Measurements from ENCODE around the gene CCL20.
"Not testable (repeated sequence)": the region's sequence is repeated elsewhere in the genome, so short reads cannot be mapped to it uniquely, and the experiment has no call there.

The CCL20 gene

GRCh38 chr2:227783404-227784138, 30.1 kb upstream of the CCL20 start:
- Histone ChIP-seq H3K27ac (ENCODE audit: low read depth, low read length) (no peak overlapping the region), H3K4me1 (ENCODE audit: control insufficient read depth, insufficient read depth, low read length) (no peaks in the 10 kb centered on the region), H3K36me3 (ENCODE audit: control insufficient read depth, insufficient read depth, low read length) (no peaks in the 10 kb centered on the region), H3K4me3 (ENCODE audit: low read length) (no peak overlapping the region), H3K9ac (ENCODE audit: low read length) (no peak overlapping the region), H3K27me3 (ENCODE audit: control insufficient read depth, insufficient read depth, low read length) (no peaks in the 10 kb centered on the region)

GRCh38 chr2:227785293-227785692, 28.3 kb upstream of the CCL20 start:
- Histone ChIP-seq H3K27ac (ENCODE audit: low read depth, low read length) (no peak overlapping the region), H3K36me3 (ENCODE audit: control insufficient read depth, insufficient read depth, low read length) (no peaks in the 10 kb centered on the region), H3K4me3 (ENCODE audit: low read length) (no peak overlapping the region), H3K4me1 (ENCODE audit: control insufficient read depth, insufficient read depth, low read length) (no peaks in the 10 kb centered on the region), H3K27me3 (ENCODE audit: control insufficient read depth, insufficient read depth, low read length) (no peaks in the 10 kb centered on the region), H3K9ac (ENCODE audit: low read length) (no peak overlapping the region)

GRCh38 chr2:227788561-227789018, 25.1 kb upstream of the CCL20 start:
- Histone ChIP-seq H3K4me1 (ENCODE audit: control insufficient read depth, insufficient read depth, low read length) (no peaks in the 10 kb centered on the region), H3K27ac (ENCODE audit: low read depth, low read length) (no peak overlapping the region), H3K4me3 (ENCODE audit: low read length) (no peak overlapping the region), H3K36me3 (ENCODE audit: control insufficient read depth, insufficient read depth, low read length) (no peaks in the 10 kb centered on the region), H3K9ac (ENCODE audit: low read length) (no peak overlapping the region), H3K27me3 (ENCODE audit: control insufficient read depth, insufficient read depth, low read length) (no peaks in the 10 kb centered on the region)

DNA sequence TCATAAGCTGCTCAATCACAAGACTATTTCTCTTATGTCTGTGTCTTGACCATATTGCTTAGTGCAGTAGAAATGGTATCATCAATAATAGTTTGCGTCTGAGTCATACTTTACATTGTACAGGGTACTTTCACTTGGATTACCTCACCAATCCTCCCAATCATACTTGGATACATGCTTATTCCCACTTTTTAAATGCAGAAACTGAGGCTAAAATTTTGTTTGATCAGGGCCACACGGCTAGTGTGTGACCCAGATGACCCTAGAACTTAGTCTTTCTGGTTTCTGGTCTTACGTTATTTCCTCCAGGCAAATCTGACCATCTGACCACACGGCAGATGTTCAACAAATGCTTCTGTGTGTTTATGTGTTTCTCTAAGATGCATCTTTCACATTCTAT, 23.8 kb upstream of the CCL20 start:
- Histone ChIP-seq H3K4me3 (ENCODE audit: low read length) (no peak overlapping the region), H3K4me1 (ENCODE audit: control insufficient read depth, insufficient read depth, low read length) (no peaks in the 10 kb centered on the region), H3K36me3 (ENCODE audit: control insufficient read depth, insufficient read depth, low read length) (no peaks in the 10 kb centered on the region), H3K27ac (ENCODE audit: low read depth, low read length) (no peak overlapping the region), H3K27me3 (ENCODE audit: control insufficient read depth, insufficient read depth, low read length) (no peaks in the 10 kb centered on the region), H3K9ac (ENCODE audit: low read length) (no peak overlapping the region)

GRCh38 chr2:227793148-227793712, 20.4 kb upstream of the CCL20 start:
- H3K4me3 ChIP-seq (ENCODE audit: low read length) = no peak overlapping the region
- H3K27ac ChIP-seq (ENCODE audit: low read depth, low read length) = no peak overlapping the region
- H3K9ac ChIP-seq (ENCODE audit: low read length) = no peak overlapping the region
- H3K36me3 ChIP-seq (ENCODE audit: control insufficient read depth, insufficient read depth, low read length) = no peaks in the 10 kb centered on the region
- H3K4me1 ChIP-seq (ENCODE audit: control insufficient read depth, insufficient read depth, low read length) = no peaks in the 10 kb centered on the region
- H3K27me3 ChIP-seq (ENCODE audit: control insufficient read depth, insufficient read depth, low read length) = no peaks in the 10 kb centered on the region

DNA sequence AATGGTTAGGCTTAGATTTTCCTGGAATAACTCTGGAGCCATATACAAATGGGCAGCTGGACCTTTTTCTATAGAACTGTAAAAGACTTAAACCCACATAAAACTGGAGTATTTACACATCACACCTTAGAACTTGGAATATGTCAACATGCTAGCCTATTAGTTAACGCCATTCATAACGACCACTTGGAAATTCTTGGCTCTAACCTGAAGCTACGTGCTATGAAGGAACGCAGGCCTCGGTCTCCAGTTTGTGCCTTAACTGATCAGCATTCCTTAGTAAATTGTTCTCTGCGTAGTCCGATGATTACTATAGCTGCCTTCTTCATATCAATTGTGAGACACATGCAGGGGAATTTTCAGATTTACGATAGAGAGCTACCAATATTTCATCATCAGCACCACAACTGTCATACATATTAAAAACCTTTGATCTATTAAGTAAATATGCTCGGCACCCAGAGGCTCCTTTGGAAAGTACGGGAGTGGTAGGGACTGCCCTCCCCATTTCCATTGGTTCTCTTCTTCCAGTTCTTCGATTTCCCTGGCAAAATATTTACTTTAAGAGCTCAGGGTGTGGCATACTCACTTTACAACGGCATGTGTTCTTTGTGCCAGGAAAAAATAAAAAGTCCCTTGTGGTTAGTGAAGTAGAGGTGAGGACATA, 17.5 kb upstream of the CCL20 start:
- H3K9ac ChIP-seq (ENCODE audit: low read length) = no peak overlapping the region
- H3K27ac ChIP-seq (ENCODE audit: low read depth, low read length) = no peak overlapping the region
- no peaks in the 10 kb centered on the region for H3K27me3 ChIP-seq (ENCODE audit: control insufficient read depth, insufficient read depth, low read length)
- no peaks in the 10 kb centered on the region for H3K4me1 ChIP-seq (ENCODE audit: control insufficient read depth, insufficient read depth, low read length)
- H3K36me3 ChIP-seq (ENCODE audit: control insufficient read depth, insufficient read depth, low read length) = no peaks in the 10 kb centered on the region
- H3K4me3 ChIP-seq (ENCODE audit: low read length) = no peak overlapping the region

DNA sequence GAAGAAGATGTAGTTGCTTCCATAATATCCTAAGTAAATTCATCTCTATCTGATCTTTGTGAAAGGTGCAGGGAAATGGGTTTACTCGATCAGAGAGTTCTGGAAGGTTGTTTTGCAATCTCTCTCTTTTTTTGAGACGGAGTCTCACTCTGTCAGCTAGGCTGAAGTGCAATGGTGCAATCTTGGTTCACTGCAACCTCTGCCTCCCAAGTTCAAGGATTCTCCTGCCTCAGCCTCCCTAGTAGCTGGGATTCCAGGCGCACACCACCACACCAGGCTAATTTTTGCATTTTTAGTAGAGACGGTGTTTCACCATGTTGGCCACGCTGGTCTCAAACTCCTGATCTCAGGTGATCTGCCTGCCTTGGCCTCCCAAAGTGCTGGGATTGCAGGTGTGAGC, 16.9 kb upstream of the CCL20 start:
- H3K27ac ChIP-seq (ENCODE audit: low read depth, low read length); H3K9ac ChIP-seq (ENCODE audit: low read length); H3K27me3 ChIP-seq (ENCODE audit: control insufficient read depth, insufficient read depth, low read length); H3K4me1 ChIP-seq (ENCODE audit: control insufficient read depth, insufficient read depth, low read length); H3K36me3 ChIP-seq (ENCODE audit: control insufficient read depth, insufficient read depth, low read length); H3K4me3 ChIP-seq (ENCODE audit: low read length): not testable (repeated sequence)

DNA sequence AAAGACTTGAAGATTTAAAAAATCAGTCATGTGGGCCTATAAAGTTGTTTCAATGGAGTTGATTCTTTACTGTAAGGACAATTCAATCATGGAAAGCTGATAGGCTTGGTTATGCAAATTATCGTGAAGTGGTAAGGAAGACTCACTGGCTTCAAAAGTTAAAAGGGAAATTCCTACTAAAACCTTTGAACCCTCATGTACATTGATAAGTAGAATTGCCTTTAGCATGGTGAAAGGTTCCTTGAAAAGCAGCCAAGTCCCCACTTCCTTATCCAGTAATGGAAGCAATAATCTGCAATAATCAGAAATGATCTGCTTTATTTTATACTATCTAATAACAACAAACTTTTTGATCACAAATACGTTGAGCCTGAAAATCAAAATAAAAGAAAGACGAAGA, 14.4 kb upstream of the CCL20 start:
- H3K4me1 ChIP-seq (ENCODE audit: control insufficient read depth, insufficient read depth, low read length) = no peaks in the 10 kb centered on the region
- no peak overlapping the region for H3K9ac ChIP-seq (ENCODE audit: low read length)
- no peak overlapping the region for H3K27ac ChIP-seq (ENCODE audit: low read depth, low read length)

GRCh38 chr2:227802882-227803281, 10.8 kb upstream of the CCL20 start:
- no peak overlapping the region for H3K27ac ChIP-seq (ENCODE audit: low read depth, low read length)
- no peaks in the 10 kb centered on the region for H3K27me3 ChIP-seq (ENCODE audit: control insufficient read depth, insufficient read depth, low read length)
- H3K4me3 ChIP-seq (ENCODE audit: low read length) = no peak overlapping the region
- H3K36me3 ChIP-seq (ENCODE audit: control insufficient read depth, insufficient read depth, low read length) = no peaks in the 10 kb centered on the region
- H3K4me1 ChIP-seq (ENCODE audit: control insufficient read depth, insufficient read depth, low read length) = no peaks in the 10 kb centered on the region
- H3K9ac ChIP-seq (ENCODE audit: low read length) = no peak overlapping the region

More for the DNA sequence above, 14.4 kb upstream of the CCL20 start:
- Histone ChIP-seq H3K27me3 (ENCODE audit: control insufficient read depth, insufficient read depth, low read length) (no peaks in the 10 kb centered on the region), H3K36me3 (ENCODE audit: control insufficient read depth, insufficient read depth, low read length) (no peaks in the 10 kb centered on the region), H3K4me3 (ENCODE audit: low read length) (no peak overlapping the region)

GRCh38 chr2:227804975-227805374, 8.7 kb upstream of the CCL20 start:
- H3K4me1 ChIP-seq (ENCODE audit: control insufficient read depth, insufficient read depth, low read length) = no peaks in the 10 kb centered on the region
- H3K9ac ChIP-seq (ENCODE audit: low read length) = no peak overlapping the region

GRCh38 chr2:227805578-227805977, 8.1 kb upstream of the CCL20 start:
- Histone ChIP-seq H3K4me3 (ENCODE audit: low read length) (no peak overlapping the region), H3K27ac (ENCODE audit: low read depth, low read length) (no peak overlapping the region), H3K27me3 (ENCODE audit: control insufficient read depth, insufficient read depth, low read length) (no peaks in the 10 kb centered on the region), H3K9ac (ENCODE audit: low read length) (no peak overlapping the region), H3K4me1 (ENCODE audit: control insufficient read depth, insufficient read depth, low read length) (no peaks in the 10 kb centered on the region), H3K36me3 (ENCODE audit: control insufficient read depth, insufficient read depth, low read length) (no peaks in the 10 kb centered on the region)

More at GRCh38 chr2:227804975-227805374, 8.7 kb upstream of the CCL20 start:
- H3K4me3 ChIP-seq (ENCODE audit: low read length) = no peak overlapping the region
- H3K27ac ChIP-seq (ENCODE audit: low read depth, low read length) = no peak overlapping the region
- no peaks in the 10 kb centered on the region for H3K27me3 ChIP-seq (ENCODE audit: control insufficient read depth, insufficient read depth, low read length)
- no peaks in the 10 kb centered on the region for H3K36me3 ChIP-seq (ENCODE audit: control insufficient read depth, insufficient read depth, low read length)

DNA sequence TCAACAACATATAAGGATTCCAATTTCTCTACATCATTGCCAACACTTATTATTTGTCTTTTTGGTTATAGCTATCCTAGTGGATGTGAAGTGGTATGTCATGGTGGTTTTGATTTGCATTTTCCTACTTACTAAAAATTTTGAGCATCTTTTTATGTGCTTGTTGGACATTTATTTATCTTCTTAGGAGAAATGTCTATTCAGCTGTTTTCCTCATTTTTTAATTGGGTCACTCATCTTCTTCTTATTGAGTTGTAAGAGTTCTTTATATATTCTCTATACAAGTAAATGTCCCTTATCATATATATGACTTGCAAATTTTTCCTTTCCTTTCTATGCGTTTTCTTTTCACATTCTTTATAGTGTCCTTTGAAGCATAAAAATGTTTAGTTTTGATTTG, 4.7 kb upstream of the CCL20 start:
- H3K4me3 ChIP-seq (ENCODE audit: low read length) = no peak overlapping the region
- H3K4me1 ChIP-seq (ENCODE audit: control insufficient read depth, insufficient read depth, low read length) = no peaks in the 10 kb centered on the region
- no peaks in the 10 kb centered on the region for H3K36me3 ChIP-seq (ENCODE audit: control insufficient read depth, insufficient read depth, low read length)
- H3K27me3 ChIP-seq (ENCODE audit: control insufficient read depth, insufficient read depth, low read length) = no peaks in the 10 kb centered on the region
- H3K27ac ChIP-seq (ENCODE audit: low read depth, low read length) = no peak overlapping the region
- no peak overlapping the region for H3K9ac ChIP-seq (ENCODE audit: low read length)
